K562 (cell line): ENCODE results near the gene LRRC8A. TPM values are rescaled to one million over a fixed set of nuclear protein-coding genes. Genes with fewer than 3 reads are reported as not detected.
A peak's percentile ranks its signal among the peaks of the same experiment; 100 is the strongest.

Experiments used
- BDP1 ChIP-seq: IDR thresholded peaks from 3 replicates; pipeline ENCODE4 v1.6.1; 2011; ENCODE audit not compliant: insufficient read length, insufficient read depth
- BRF1 ChIP-seq: IDR thresholded peaks from 3 replicates; pipeline ENCODE4 v1.6.1; 2011; ENCODE audit warnings: borderline replicate concordance, mild to moderate bottlenecking; ENCODE audit not compliant: insufficient read length; ENCODE audit errors: extremely low read depth
- CLOCK ChIP-seq: fragments of 250-450 bp; sonication (Bioruptor Pico); IDR thresholded peaks from 2 replicates; pipeline ENCODE4 v1.4.0; 2020; ENCODE audit warnings: mild to moderate bottlenecking, moderate library complexity, borderline replicate concordance
- CXXC5 ChIP-seq: fragments of 250-450 bp; sonication (Bioruptor Pico); IDR thresholded peaks from 2 replicates; pipeline ENCODE4 v1.8.0; 2022; ENCODE audit warnings: inconsistent platforms, mild to moderate bottlenecking, moderate library complexity
- ELK1 ChIP-seq: sonication (generic); formaldehyde crosslinking; IDR thresholded peaks from 2 replicates; pipeline ENCODE4 v1.8.1; 2022; ENCODE audit warnings: missing genetic modification reagents
- FOS ChIP-seq: IDR thresholded peaks from 3 replicates; pipeline ENCODE4 v1.6.1; 2011; ENCODE audit not compliant: insufficient read length; ENCODE audit errors: extremely low read depth
- FUS ChIP-seq: fragments of 200-400 bp; formaldehyde crosslinking; optimal IDR thresholded peaks from 2 replicates; pipeline ENCODE3; 2017; ENCODE audit warnings: low read depth, low read length
- GTF2F1 ChIP-seq: IDR thresholded peaks from 2 replicates; pipeline ENCODE4 v1.6.1; 2011; ENCODE audit warnings: low read depth, low read length, improper control_type of control experiment
- HNRNPL ChIP-seq: fragments of 200-400 bp; formaldehyde crosslinking; IDR thresholded peaks from 2 replicates; pipeline ENCODE4 v1.6.1; 2017; ENCODE audit warnings: low read depth, mild to moderate bottlenecking, low read length
- KDM2B ChIP-seq: fragments of 250-450 bp; sonication (Bioruptor Pico); IDR thresholded peaks from 2 replicates; pipeline ENCODE4 v1.8.0; 2021; ENCODE audit warnings: mild to moderate bottlenecking, moderate library complexity
- MIER1 ChIP-seq: fragments of 450-650 bp; IDR thresholded peaks from 2 replicates; pipeline ENCODE4 v1.6.1; 2016; ENCODE audit warnings: antibody characterized with exemption, mild to moderate bottlenecking, low read depth
- MNT ChIP-seq, 2 experiments: fragments of 450-650 bp; conservative IDR thresholded peaks; 2 replicates each; pipeline ENCODE4 v1.6.1; 2017; ENCODE audit warnings: mild to moderate bottlenecking in 2 of 2, moderate library complexity in 2 of 2
- MXI1 ChIP-seq: IDR thresholded peaks from 2 replicates; pipeline ENCODE4 v1.6.1; 2011; ENCODE audit warnings: low read depth, mild to moderate bottlenecking, improper control_type of control experiment, low read length
- NCOA4 ChIP-seq: fragments of 450-650 bp; IDR thresholded peaks from 2 replicates; pipeline ENCODE4 v1.6.1; 2018; ENCODE audit warnings: mild to moderate bottlenecking; ENCODE audit not compliant: partially characterized antibody
- PHF20 ChIP-seq: fragments of 450-650 bp; IDR thresholded peaks from 2 replicates; pipeline ENCODE4 v1.6.1; 2018; ENCODE audit not compliant: partially characterized antibody
- PHF21A ChIP-seq: fragments of 450-650 bp; IDR thresholded peaks from 2 replicates; pipeline ENCODE4 v1.6.1; 2017; ENCODE audit warnings: low read depth, borderline replicate concordance
- RBM14 ChIP-seq: fragments of 200-400 bp; formaldehyde crosslinking; IDR thresholded peaks from 2 replicates; pipeline ENCODE4 v1.6.1; 2018; ENCODE audit warnings: low read depth, mild to moderate bottlenecking, low read length, moderate library complexity, borderline replicate concordance; ENCODE audit not compliant: insufficient read depth
- SIN3B ChIP-seq: fragments of 450-650 bp; IDR thresholded peaks from 2 replicates; pipeline ENCODE4 v1.6.1; 2017; ENCODE audit warnings: low read depth, mild to moderate bottlenecking, moderate library complexity
- SMAD3 ChIP-seq: fragments of 450-650 bp; formaldehyde crosslinking; conservative IDR thresholded peaks from 2 replicates; pipeline ENCODE4 v1.4.0; 2020; ENCODE audit warnings: mild to moderate bottlenecking
- SUPT5H ChIP-seq: fragments of 450-650 bp; IDR thresholded peaks from 2 replicates; pipeline ENCODE4 v1.6.1; 2016
- ZBTB1 ChIP-seq: sonication (generic); formaldehyde crosslinking; IDR thresholded peaks from 2 replicates; pipeline ENCODE4 v1.8.1; 2023; ENCODE audit warnings: missing genetic modification reagents, low read depth, mild to moderate bottlenecking, borderline replicate concordance
- ZKSCAN3 ChIP-seq: fragments of 250-450 bp; sonication (Bioruptor Pico); IDR thresholded peaks from 2 replicates; pipeline ENCODE4 v1.4.0; 2020
- ZNF121 ChIP-seq: sonication (generic); formaldehyde crosslinking; conservative IDR thresholded peaks from 2 replicates; pipeline ENCODE4 v1.8.0; 2022; ENCODE audit warnings: missing genetic modification reagents
- ZNF212 ChIP-seq: fragments of 450-650 bp; formaldehyde crosslinking; IDR thresholded peaks from 2 replicates; pipeline ENCODE4 v1.4.0; 2020; ENCODE audit warnings: mild to moderate bottlenecking
- ZSCAN32 ChIP-seq: fragments of 450-650 bp; formaldehyde crosslinking; IDR thresholded peaks from 2 replicates; pipeline ENCODE4 v1.4.0; 2020; ENCODE audit warnings: mild to moderate bottlenecking, moderate library complexity
- polyA plus RNA-seq, 8 experiments: library from polyadenylated mRNA; depleted of rRNA in 4 of 8; stranded (reverse) in 5 of 8; unstranded in 3 of 8; fragments of >200 nt; fragmentation: Nextera tagmentation in 2 of 8; fragmentation: Illumina TruSeq in 1 of 8; extraction: Ambion mirVana in 2 of 8; extraction: Trizol in 1 of 8; gene quantifications; 2 replicates each; pipeline versions ENCODE4 v1.2.1 to v1.2.3, GENCODE V29; 2011 to 2014; ENCODE audit warnings: inconsistent platforms in 1 of 8, missing spikeins in 1 of 8
- total RNA-seq, 7 experiments: library from RNA; depleted of rRNA in 6 of 7; stranded (reverse); fragments of >200 nt in 6 of 7; fragmentation: Illumina TruSeq in 2 of 7; extraction: Trizol in 2 of 7; gene quantifications; 2 replicates each; pipeline versions ENCODE4 v1.2.1 to v1.2.3, GENCODE V29; 2011 to 2021; ENCODE audit warnings: low replicate concordance in 1 of 7

LRRC8A gene
- total and polyA plus RNA-seq, 9 of the 15 experiments (the other 6 are each of a cell fraction or from before 2014, with no cell fraction given): 2.9 to 24.7 (median 8.9) TPM

- peak; percentile 92 for TF ChIP-seq SIN3B
- no peak for TF ChIP-seq FOS
- 0 out of 2 replicates have a peak, but pooled peaks have one; percentile 54 for TF ChIP-seq RBM14
- TF ChIP-seq ZSCAN32 (CRISPR knock-in tag): 0 out of 2 replicates have a peak, but pooled peaks have one; percentile 36
- TF ChIP-seq KDM2B (CRISPR knock-in tag): no peak
- TF ChIP-seq CLOCK: no peak
- TF ChIP-seq BDP1: no peak
- TF ChIP-seq ZNF212: no peak
- TF ChIP-seq HNRNPL: peak; percentile 62; the same call in 1 of the 2 replicates
- no peak for TF ChIP-seq PHF21A
- TF ChIP-seq MIER1: no peak
- peak; percentile 97 for TF ChIP-seq SUPT5H
- 0 out of 2 replicates have a peak, but pooled peaks have one; percentile 9 for TF ChIP-seq SMAD3
- TF ChIP-seq BRF1: no peak
- peak; percentile 94 to 97 for TF ChIP-seq MNT (conservative IDR thresholded peaks at IDR 0.05)
- peak; percentile 72 for TF ChIP-seq FUS
- TF ChIP-seq ZKSCAN3 (CRISPR knock-in tag): no peak
- TF ChIP-seq ZNF121 (CRISPR knock-in tag): no peak
- TF ChIP-seq NCOA4: no peak
- peak; percentile 85 for TF ChIP-seq CXXC5 (CRISPR knock-in tag)
- no peak for TF ChIP-seq MXI1
- TF ChIP-seq GTF2F1: no peak
- TF ChIP-seq PHF20: peak; percentile 87
- TF ChIP-seq ELK1 (CRISPR knock-in tag): no peak
- 0 out of 2 replicates have a peak, but pooled peaks have one; percentile 37 for TF ChIP-seq ZBTB1 (CRISPR knock-in tag)
Measured at GRCh38 chr9:128947527-128948301, 65.8 kb downstream of the LRRC8A start, which contains the start of the genes DOLK and NUP188 (continued).
